Retinal pigment epithelial cell (primary cell): Measurements from ENCODE around the gene TLE2.
A peak's percentile ranks its signal among the peaks of the same experiment; 100 is the strongest.

ENCODE experiments used
- DNase-seq: peaks from one replicate; pipeline ENCODE4 v3.0.0-alpha.2; 2010; ENCODE audit warnings: low read depth
- H3K4me3 ChIP-seq: 2 replicates; pipeline ENCODE4 v1.5.1; 2011; ENCODE audit warnings: mild to moderate bottlenecking, low read length, control low read depth, moderate library complexity
- TF ChIP-seq, protein P1 (sequence below): conservative IDR thresholded peaks from 2 replicates; pipeline ENCODE4 v1.5.1; 2011; ENCODE audit warnings: low read depth, low read length, control low read depth, inconsistent platforms

Gene TLE2

GRCh38 chr19:2982983-2983350 lies 46.1 kb downstream of the TLE2 start:
- no peak overlapping the region for H3K4me3 ChIP-seq
- peak; percentile 22 for DNase-seq
- TF ChIP-seq, protein P1, sequence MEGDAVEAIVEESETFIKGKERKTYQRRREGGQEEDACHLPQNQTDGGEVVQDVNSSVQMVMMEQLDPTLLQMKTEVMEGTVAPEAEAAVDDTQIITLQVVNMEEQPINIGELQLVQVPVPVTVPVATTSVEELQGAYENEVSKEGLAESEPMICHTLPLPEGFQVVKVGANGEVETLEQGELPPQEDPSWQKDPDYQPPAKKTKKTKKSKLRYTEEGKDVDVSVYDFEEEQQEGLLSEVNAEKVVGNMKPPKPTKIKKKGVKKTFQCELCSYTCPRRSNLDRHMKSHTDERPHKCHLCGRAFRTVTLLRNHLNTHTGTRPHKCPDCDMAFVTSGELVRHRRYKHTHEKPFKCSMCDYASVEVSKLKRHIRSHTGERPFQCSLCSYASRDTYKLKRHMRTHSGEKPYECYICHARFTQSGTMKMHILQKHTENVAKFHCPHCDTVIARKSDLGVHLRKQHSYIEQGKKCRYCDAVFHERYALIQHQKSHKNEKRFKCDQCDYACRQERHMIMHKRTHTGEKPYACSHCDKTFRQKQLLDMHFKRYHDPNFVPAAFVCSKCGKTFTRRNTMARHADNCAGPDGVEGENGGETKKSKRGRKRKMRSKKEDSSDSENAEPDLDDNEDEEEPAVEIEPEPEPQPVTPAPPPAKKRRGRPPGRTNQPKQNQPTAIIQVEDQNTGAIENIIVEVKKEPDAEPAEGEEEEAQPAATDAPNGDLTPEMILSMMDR, result no peak

- no peak overlapping the region for H3K4me3 ChIP-seq
- no peak for DNase-seq
- TF ChIP-seq, protein P1, result no peak
Observed at GRCh38 chr19:2982561-2982960, 46.5 kb downstream of the TLE2 start.

DNA sequence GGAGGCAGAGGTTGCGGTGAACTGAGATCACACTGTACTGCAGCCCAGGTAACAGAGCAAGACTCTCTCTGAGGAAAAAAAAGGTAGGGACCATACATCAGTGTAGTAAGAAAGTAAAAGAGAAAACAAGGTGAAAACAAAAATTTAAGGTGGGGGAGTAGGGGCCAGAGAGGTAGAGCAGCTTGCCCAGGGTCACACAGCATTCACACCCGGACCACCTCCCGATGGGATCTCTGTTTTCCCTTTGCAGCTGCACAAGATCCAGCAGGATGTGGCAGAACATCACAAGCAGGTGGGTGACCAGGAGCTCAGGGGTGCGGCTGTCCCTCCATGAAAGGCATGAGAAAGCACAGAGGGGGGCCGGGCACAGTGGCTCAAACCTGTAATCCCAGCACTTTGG lies 47.2 kb downstream of the TLE2 start:
- H3K4me3 ChIP-seq, result no peak overlapping the region
- TF ChIP-seq, protein P1, result no peak
- no peak for DNase-seq

GRCh38 chr19:2978772-2979171 lies 50.3 kb downstream of the TLE2 start:
- no peak overlapping the region for H3K4me3 ChIP-seq
- no peak for DNase-seq
- TF ChIP-seq, protein P1, result no peak

DNA sequence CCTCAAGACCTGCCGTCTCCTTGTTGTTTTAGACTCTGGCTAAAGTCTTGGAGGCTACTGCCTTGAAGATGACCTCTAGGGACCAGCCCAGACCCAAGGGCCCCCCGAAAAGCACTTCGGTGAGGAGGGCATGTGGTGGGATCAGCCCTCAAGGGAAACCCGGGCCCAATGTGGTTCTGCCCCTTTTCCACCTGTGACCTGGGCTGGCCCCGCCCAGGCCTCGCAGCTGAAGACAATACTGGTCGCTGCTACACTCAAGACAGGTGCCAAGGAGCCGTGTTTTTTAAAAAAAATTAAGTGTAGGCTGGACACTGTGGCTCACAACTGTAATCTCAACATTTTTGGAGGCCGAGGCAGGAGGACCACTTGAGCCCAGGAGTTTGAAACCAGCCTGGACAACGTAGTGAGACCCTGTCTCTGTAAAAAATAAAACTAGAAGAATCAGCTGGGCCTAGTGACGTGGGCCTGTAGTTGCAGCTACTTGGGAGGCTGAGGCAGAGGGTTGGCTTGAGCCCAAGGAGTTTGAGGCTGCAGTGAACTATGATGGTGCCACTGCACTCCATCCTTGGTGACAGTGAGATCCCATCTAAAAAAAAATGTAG lies 50.8 kb downstream of the TLE2 start:
- no peak overlapping the region for H3K4me3 ChIP-seq
- TF ChIP-seq, protein P1, result no peak
- no peak for DNase-seq

GRCh38 chr19:2977746-2978138 lies 51.3 kb downstream of the TLE2 start:
- DNase-seq, result no peak
- TF ChIP-seq, protein P1, result no peak
- no peak overlapping the region for H3K4me3 ChIP-seq

DNA sequence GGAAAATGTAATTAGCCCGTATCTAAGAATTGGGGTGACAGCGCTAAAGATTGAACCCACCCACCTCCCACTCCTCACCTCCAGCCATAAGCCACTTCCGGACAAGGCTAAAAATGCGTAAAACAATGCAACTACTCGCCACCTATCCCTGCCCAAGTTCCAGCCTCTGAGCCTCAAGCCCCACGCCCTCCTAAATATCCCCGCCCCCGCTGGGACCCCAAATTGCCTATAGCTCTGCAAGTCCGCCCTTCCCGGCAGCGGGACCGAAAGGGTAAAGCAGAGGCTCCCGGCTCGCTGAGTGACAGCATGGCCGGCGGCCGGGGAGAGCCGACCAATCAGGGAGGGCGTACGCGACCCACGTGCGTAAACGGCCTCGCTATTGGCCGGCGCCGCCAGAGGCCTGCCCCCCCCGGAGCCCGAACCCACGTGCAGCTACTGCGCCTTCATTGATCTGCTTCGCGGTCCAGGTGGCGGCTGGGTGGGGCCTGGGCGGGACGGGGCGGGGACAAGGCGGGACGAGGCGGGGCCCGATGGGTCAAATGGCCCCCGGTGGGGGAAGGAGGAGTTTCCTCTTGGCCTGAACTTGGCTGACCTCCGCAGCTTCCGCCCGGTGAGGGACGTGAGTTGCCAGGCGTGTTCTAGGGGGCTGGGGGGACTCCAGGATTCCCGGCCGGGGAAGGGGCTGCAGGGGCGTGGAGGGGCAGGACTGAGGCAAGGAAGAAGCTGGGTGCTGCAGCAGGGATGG lies 51.9 kb downstream of the TLE2 start, which contains the start of gene TLE6:
TSS of gene TLE6 (plus strand) at position 564 of the 745 bp plus-strand sequence. CDS start 670 bp downstream, outside the sequence.
- H3K4me3 ChIP-seq, result peak within 1 kb of the TSS; percentile 46
- peak; percentile 49 for DNase-seq
- TF ChIP-seq, protein P1, result no peak
